Heart left ventricle (tissue), 16 donors: Measurements from ENCODE around the gene NEURL3. TPM values are rescaled to one million over a fixed set of nuclear protein-coding genes. Genes with fewer than 3 reads are reported as not detected.

Experiments used
- ATAC-seq, 4 donors: fragments of 200-7000 bp; cut with Tn5 transposase; one replicate each; pipeline ENCODE4 v1.9.1; 2020 to 2022; ENCODE audit warnings: moderate library complexity in 4 of 4, mild to moderate bottlenecking in 3 of 4, moderate number of reproducible peaks in 1 of 4
- DNase-seq, 5 donors: peaks; one replicate each; pipeline ENCODE4 v3.0.0-alpha.2; 2020
- H3K27ac ChIP-seq, 12 donors: fragments of 200-600 bp; sonication (generic) in 4 of 12; one replicate each; pipeline versions ENCODE4 v1.5.0 to v1.8.0; 2016 to 2022; ENCODE audit warnings: mild to moderate bottlenecking in 2 of 12
- H3K27me3 ChIP-seq, 9 donors: fragments of 200-600 bp; sonication (generic) in 2 of 9; one replicate each; pipeline versions ENCODE4 v1.5.1 to v1.8.0; 2016 to 2022; ENCODE audit warnings: mild to moderate bottlenecking in 3 of 9
- H3K36me3 ChIP-seq, 9 donors: fragments of 200-600 bp; sonication (generic) in 2 of 9; one replicate each; pipeline versions ENCODE4 v1.5.0 to v1.8.0; 2018 to 2022; ENCODE audit warnings: mild to moderate bottlenecking in 2 of 9
- H3K4me1 ChIP-seq, 12 donors: fragments of 200-600 bp; sonication (generic) in 4 of 12; one replicate each; pipeline versions ENCODE4 v1.5.0 to v1.8.0; 2016 to 2022; ENCODE audit warnings: mild to moderate bottlenecking in 3 of 12
- H3K4me3 ChIP-seq, 12 donors: fragments of 200-600 bp; sonication (generic) in 4 of 12; one replicate each; pipeline versions ENCODE4 v1.5.0 to v1.8.0; 2017 to 2022; ENCODE audit warnings: mild to moderate bottlenecking in 9 of 12, moderate library complexity in 4 of 12
- H3K9me3 ChIP-seq, 12 donors: fragments of 200-600 bp; sonication (generic) in 4 of 12; one replicate each; pipeline versions ENCODE4 v1.5.0 to v1.8.0; 2016 to 2022; ENCODE audit warnings: mild to moderate bottlenecking in 1 of 12
- POLR2A ChIP-seq, 2 donors: fragments of 450-650 bp; IDR thresholded peaks; one replicate each; pipeline ENCODE4 v1.6.1; 2017; ENCODE audit warnings: antibody characterized with exemption in 2 of 2, mild to moderate bottlenecking in 2 of 2, moderate library complexity in 2 of 2
- WGBS, 4 donors: extraction: QIAGEN DNeasy Blood & Tissue Kit in 2 of 4; methylation state at CpG; one replicate each; pipeline versions ENCODE4 v1.1.5 to v1.1.7; 2013 to 2018; 5-methylcytosine and 5-hydroxymethylcytosine counted together
- intact Hi-C, 10 donors: fragments of 100-400 bp; cut with DNase I; formaldehyde crosslinking; loops; one replicate each; pipeline versions ENCODE4 v1.11.1 to v1.14.2; 2022
- polyA plus RNA-seq, 2 donors: library from polyadenylated mRNA; stranded (reverse); fragments of 200-250 nt; gene quantifications; one replicate each; pipeline ENCODE4 v1.2.3, GENCODE V29; 2013
- total RNA-seq, 9 donors: library from RNA; depleted of rRNA in 2 of 9; stranded (reverse); fragments of >200 nt in 2 of 9; fragmentation: NEBNext Ultra II Directional in 3 of 9; extraction: Animal tissue kit (Norgen Biotek cat#: 25700) in 3 of 9; gene quantifications; one replicate each; pipeline versions ENCODE4 v1.1.0 to v1.2.4, GENCODE V29; 2016 to 2023
- TF ChIP-seq, protein P1 (sequence below), 12 donors: fragments of 200-600 bp; sonication (generic) in 4 of 12; IDR thresholded peaks; one replicate each; pipeline versions ENCODE4 v1.5.0 to v1.8.0; 2018 to 2022; ENCODE audit warnings: antibody characterized with exemption in 12 of 12, mild to moderate bottlenecking in 5 of 12
- donor health status: ischemic (EF 13 %, LVEDD 7.1; RV severe dilation, severe dysfunction).
- donor health status: healthy with polysubstance abuse.
- donor health status: DM: no; HTN: yes; CAD: no.
- donor health status: DM: no; HTN: no; CAD: no.
- donor health status: ischemic (EF 25% LVEDD 6.9; RV normal size, moderate dysfunction).
- donor health status: ischemic (EF 25% LVEDD 5.7; RV mildly dilated, moderate dysfunction).
- donor health status: healthy.
- donor health status: DM: yes; HTN: yes; CAD: no.
- donor health status: ischemic (EF 35%, LVEDD 5.7; RV mildly dilated, moderate dysfunction).
- donor health status: nonischemic (EF 11% LVEDD 7.7; RV severe dilation, severe dysfunction).
- donor health status: DM: yes; HTN: yes; CAD: no.
- donor health status: PGD.
- donor health status: ischemic (EF 29% LVEDD 5.4; RV normal size, mild dysfunction).
- donor health status: nonischemic (EF 23%, LVEDD 6.1; RV moderate dilation, normal function).

NEURL3 gene
- total and polyA plus RNA-seq, 11 donors = 0.07 to 0.75 (median 0.27) TPM; not detected in 8

DNA sequence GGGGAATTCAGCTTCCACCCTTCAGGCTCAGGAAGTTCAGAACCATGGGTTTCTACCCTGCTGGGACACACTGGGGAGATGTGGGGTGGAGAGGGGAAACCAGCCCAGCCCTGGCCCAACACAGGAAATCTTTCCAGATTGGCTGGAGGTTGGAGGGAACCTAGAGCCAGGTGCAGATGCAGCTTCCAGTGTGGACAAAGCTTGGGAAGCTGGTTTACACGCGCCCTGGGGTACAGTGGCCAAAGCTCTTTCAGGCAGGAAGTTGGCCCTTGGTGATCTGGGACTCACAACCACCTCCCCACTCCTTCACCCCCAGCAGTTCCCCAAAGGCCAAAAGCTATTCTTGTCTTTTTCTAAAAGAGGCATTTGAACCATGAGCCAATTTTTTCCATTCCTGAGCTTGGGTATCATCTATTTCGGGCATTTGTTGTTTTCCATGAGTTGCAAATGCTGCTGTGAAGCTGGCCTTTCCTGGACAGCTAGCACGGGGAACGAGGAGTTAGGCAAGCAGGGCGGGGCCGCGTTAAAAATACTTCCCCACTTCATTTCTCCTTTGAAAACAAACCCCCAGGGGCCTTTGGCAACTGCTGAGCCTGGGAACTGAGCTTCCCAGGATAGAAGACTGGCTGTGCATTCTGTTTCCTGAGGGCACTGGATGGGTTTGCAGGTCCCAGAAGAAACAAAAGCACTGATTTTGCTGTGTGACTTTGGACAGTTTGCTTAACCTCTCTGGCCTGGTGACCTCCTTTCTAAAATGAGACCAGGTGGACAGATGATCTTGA, 28.3 kb upstream of the NEURL3 start:
- peak; percentile 84 to 92 (median 90) for DNase-seq
- H3K4me3 ChIP-seq = peak overlapping the region in 3 of 12 donors; percentile 10 to 22 (median 13)
- no peaks in the 10 kb centered on the region for H3K9me3 ChIP-seq
- peak; percentile 35 to 47 (median 42) for ATAC-seq
- WGBS, 4 donors = 7 to 17% (median 11%) methylated on average over 8 of the region's 8 CpGs
- H3K27me3 ChIP-seq = no peaks in the 10 kb centered on the region
- intact Hi-C loops = loop anchor here in 3 of 10 donors (10.0 kb wide), 3 partner anchors 231 to 329 kb away; partner anchors contain the start of genes CNNM3 (in 1 of the 3), CNNM4 (in 1 of the 3) and STARD7 (in 1 of the 3)
- peak; percentile 31 to 66 for TF ChIP-seq POLR2A (IDR thresholded peaks at IDR 0.05)
- TF ChIP-seq, protein P1, sequence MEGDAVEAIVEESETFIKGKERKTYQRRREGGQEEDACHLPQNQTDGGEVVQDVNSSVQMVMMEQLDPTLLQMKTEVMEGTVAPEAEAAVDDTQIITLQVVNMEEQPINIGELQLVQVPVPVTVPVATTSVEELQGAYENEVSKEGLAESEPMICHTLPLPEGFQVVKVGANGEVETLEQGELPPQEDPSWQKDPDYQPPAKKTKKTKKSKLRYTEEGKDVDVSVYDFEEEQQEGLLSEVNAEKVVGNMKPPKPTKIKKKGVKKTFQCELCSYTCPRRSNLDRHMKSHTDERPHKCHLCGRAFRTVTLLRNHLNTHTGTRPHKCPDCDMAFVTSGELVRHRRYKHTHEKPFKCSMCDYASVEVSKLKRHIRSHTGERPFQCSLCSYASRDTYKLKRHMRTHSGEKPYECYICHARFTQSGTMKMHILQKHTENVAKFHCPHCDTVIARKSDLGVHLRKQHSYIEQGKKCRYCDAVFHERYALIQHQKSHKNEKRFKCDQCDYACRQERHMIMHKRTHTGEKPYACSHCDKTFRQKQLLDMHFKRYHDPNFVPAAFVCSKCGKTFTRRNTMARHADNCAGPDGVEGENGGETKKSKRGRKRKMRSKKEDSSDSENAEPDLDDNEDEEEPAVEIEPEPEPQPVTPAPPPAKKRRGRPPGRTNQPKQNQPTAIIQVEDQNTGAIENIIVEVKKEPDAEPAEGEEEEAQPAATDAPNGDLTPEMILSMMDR (IDR thresholded peaks at IDR 0.05) = no peak
- peak overlapping the region; percentile 85 to 100 (median 97) for H3K27ac ChIP-seq
- H3K4me1 ChIP-seq = peaks cover 23 to 89% (median 73%) of the 10 kb centered on the region in 12 donors
- H3K36me3 ChIP-seq = no peaks in the 10 kb centered on the region

DNA sequence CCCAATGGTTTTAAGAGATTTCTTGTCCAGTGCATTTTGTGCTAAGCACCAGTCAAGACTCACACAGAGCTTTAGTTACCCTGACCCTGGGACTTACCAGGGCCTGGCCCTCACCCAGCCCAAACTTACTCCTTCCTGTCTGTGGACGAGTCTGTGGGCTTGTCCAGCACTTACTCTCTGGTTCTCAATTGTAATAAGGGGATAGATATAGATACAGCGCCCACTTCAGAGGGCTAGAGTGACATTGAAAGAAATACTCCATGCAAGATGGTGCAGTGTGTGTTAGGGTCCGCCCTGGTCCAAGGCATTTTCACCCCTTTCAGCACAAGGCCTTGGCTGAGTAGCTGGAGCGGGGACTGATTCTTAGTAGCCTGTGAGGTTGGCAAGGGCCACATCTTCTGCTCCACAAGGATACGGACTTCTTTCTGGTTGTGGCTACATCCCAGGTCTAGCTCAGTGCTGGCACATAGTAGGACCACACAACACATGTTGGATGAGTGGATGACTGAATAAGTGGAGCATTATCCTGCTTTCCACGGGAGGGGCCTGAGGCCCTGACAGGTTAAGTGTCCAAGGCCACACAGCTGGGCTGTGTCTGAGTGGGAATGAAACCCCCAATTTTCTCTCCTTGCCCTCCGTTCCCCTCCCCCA, 27.6 kb upstream of the NEURL3 start:
- WGBS, 4 donors = 67 to 81% (median 75%) methylated on average over 5 to 7 of the region's 7 CpGs
- peaks cover 27 to 89% (median 75%) of the 10 kb centered on the region in 12 donors for H3K4me1 ChIP-seq
- TF ChIP-seq POLR2A (IDR thresholded peaks at IDR 0.05) = no peak
- TF ChIP-seq, protein P1 (IDR thresholded peaks at IDR 0.05) = no peak
- no peaks in the 10 kb centered on the region for H3K9me3 ChIP-seq
- no peaks in the 10 kb centered on the region for H3K27me3 ChIP-seq
- H3K4me3 ChIP-seq = peak overlapping the region in 5 of 12 donors; percentile 8 to 51 (median 45)
- H3K36me3 ChIP-seq = no peaks in the 10 kb centered on the region
- intact Hi-C loops = loop anchor here in 3 of 10 donors (10.0 kb wide), 3 partner anchors 232 to 328 kb away; partner anchors contain the start of genes CNNM3 (in 1 of the 3), CNNM4 (in 1 of the 3) and STARD7 (in 1 of the 3)
- peak overlapping the region; percentile 85 to 100 (median 97) for H3K27ac ChIP-seq
- DNase-seq = peak in 1 of 5 donors; percentile 37
- ATAC-seq = no peak

- no peaks in the 10 kb centered on the region for H3K36me3 ChIP-seq
- 9 to 12% (median 10%) methylated on average over 21 to 23 of the region's 23 CpGs for WGBS, 4 donors
- ATAC-seq = peak; percentile 39 to 75 (median 64)
- peaks cover 27 to 94% (median 76%) of the 10 kb centered on the region in 12 donors for H3K4me1 ChIP-seq
- DNase-seq = peak; percentile 88 to 97 (median 95)
- intact Hi-C loops = loop anchor here in 3 of 10 donors (10.0 kb wide), 3 partner anchors 233 to 327 kb away; partner anchors contain the start of genes CNNM3 (in 1 of the 3), CNNM4 (in 1 of the 3) and STARD7 (in 1 of the 3)
- peak overlapping the region; percentile 85 to 100 (median 97) for H3K27ac ChIP-seq
- H3K9me3 ChIP-seq = no peaks in the 10 kb centered on the region
- H3K27me3 ChIP-seq = no peaks in the 10 kb centered on the region
- H3K4me3 ChIP-seq = peak overlapping the region in 10 of 12 donors; percentile 22 to 55 (median 44)
- TF ChIP-seq POLR2A (IDR thresholded peaks at IDR 0.05) = peak in 1 of 2 donors; percentile 72
- TF ChIP-seq, protein P1 (IDR thresholded peaks at IDR 0.05) = no peak
Observed at GRCh38 chr2:96531872-96532505, 26.8 kb upstream of the NEURL3 start.
